Measurements from ENCODE around the gene GPER1. TPM values are rescaled to one million over a fixed set of nuclear protein-coding genes. Genes with fewer than 3 reads are reported as not detected.

The GPER1 gene
- total RNA-seq, 2 experiments from 2014 or later, result not detected

- no peaks in the 10 kb centered on the region for H3K9me3 Mint-ChIP-seq (ENCODE audit: low read depth)
- H3K27ac Mint-ChIP-seq, result no peak overlapping the region
- intact Hi-C loops (cut with DNase I, micrococcal nuclease), result no loop called here
- CTCF ChIA-PET, result no interaction called here
- no peak overlapping the region for H3K4me3 Mint-ChIP-seq
- DNase-seq, result no peak
- peaks cover 21% of the 10 kb centered on the region for H3K4me1 Mint-ChIP-seq
- no peak for ATAC-seq
- no peaks in the 10 kb centered on the region for H3K27me3 Mint-ChIP-seq
- peaks cover 15% of the 10 kb centered on the region for H3K36me3 Mint-ChIP-seq (ENCODE audit: low read depth)
- POLR2A ChIA-PET, result no interaction called here
Observed at GRCh38 chr7:1100834-1101562, 13.1 kb downstream of the GPER1 start.

GRCh38 chr7:1101563-1102431 lies 13.9 kb downstream of the GPER1 start:
- H3K9me3 Mint-ChIP-seq (ENCODE audit: low read depth), result no peaks in the 10 kb centered on the region
- POLR2A ChIA-PET, result no interaction called here
- H3K4me1 Mint-ChIP-seq, result peaks cover 24% of the 10 kb centered on the region
- ATAC-seq (no peak), DNase-seq (no peak)
- H3K27me3 Mint-ChIP-seq, result no peaks in the 10 kb centered on the region
- intact Hi-C loops (cut with DNase I, micrococcal nuclease), result no loop called here
- H3K36me3 Mint-ChIP-seq (ENCODE audit: low read depth), result peaks cover 15% of the 10 kb centered on the region
- no peak overlapping the region for H3K4me3 Mint-ChIP-seq
- CTCF ChIA-PET, result interaction anchor here (0.7 to 1.3 kb wide), 2 partner anchors 75 to 80 kb away, joined by 3 to 4 read pairs; no protein-coding TSS in a partner anchor
- H3K27ac Mint-ChIP-seq, result peak overlapping the region; percentile 35

- peak; percentile 84 for ATAC-seq
- Mint-ChIP-seq H3K4me3 (no peak overlapping the region), H3K9me3 (ENCODE audit: low read depth) (no peaks in the 10 kb centered on the region), H3K36me3 (ENCODE audit: low read depth) (peaks cover 7% of the 10 kb centered on the region), H3K4me1 (peaks cover 24% of the 10 kb centered on the region), H3K27me3 (no peaks in the 10 kb centered on the region), H3K27ac (peak overlapping the region; percentile 23)
- ChIA-PET POLR2A (no interaction called here), CTCF (interaction anchor here (1.3 to 1.6 kb wide), 2 partner anchors 74 to 110 kb away, joined by 3 to 4 read pairs; no protein-coding TSS in a partner anchor)
- intact Hi-C loops (cut with DNase I, micrococcal nuclease), result loop anchor here in 1 of 2 experiments (1.0 kb wide), 1 partner anchor 35 kb away; a partner anchor contains a TSS
- peak; percentile 61 for DNase-seq
Observed at GRCh38 chr7:1103009-1103788, 15.3 kb downstream of the GPER1 start.

- peaks cover 24% of the 10 kb centered on the region for H3K4me1 Mint-ChIP-seq
- H3K27ac Mint-ChIP-seq, result no peak overlapping the region
- peaks cover 2% of the 10 kb centered on the region for H3K36me3 Mint-ChIP-seq (ENCODE audit: low read depth)
- H3K27me3 Mint-ChIP-seq, result no peaks in the 10 kb centered on the region
- H3K4me3 Mint-ChIP-seq, result no peak overlapping the region
- intact Hi-C loops (cut with DNase I, micrococcal nuclease), result loop anchor here in 1 of 2 experiments (1.0 kb wide), 1 partner anchor 34 kb away; a partner anchor contains a TSS
- ATAC-seq (no peak), DNase-seq (no peak)
- POLR2A ChIA-PET, result no interaction called here
- no peaks in the 10 kb centered on the region for H3K9me3 Mint-ChIP-seq (ENCODE audit: low read depth)
- CTCF ChIA-PET, result interaction anchor here (0.6 to 1.6 kb wide), 2 partner anchors 110 to 122 kb away, joined by 3 to 4 read pairs; no protein-coding TSS in a partner anchor
Observed at GRCh38 chr7:1103789-1104515, 16.0 kb downstream of the GPER1 start.

GRCh38 chr7:1104516-1105179 lies 16.7 kb downstream of the GPER1 start:
- no peak overlapping the region for H3K4me3 Mint-ChIP-seq

GRCh38 chr7:1105189-1105588 lies 17.3 kb downstream of the GPER1 start:
- CTCF ChIA-PET, result interaction anchor here (1.6 kb wide), 1 partner anchor 112 kb away, joined by 4 read pairs; no protein-coding TSS in a partner anchor
- no peak overlapping the region for H3K27ac Mint-ChIP-seq
- POLR2A ChIA-PET, result no interaction called here
- H3K4me3 Mint-ChIP-seq, result no peak overlapping the region
- peaks cover 24% of the 10 kb centered on the region for H3K4me1 Mint-ChIP-seq
- H3K9me3 Mint-ChIP-seq (ENCODE audit: low read depth), result no peaks in the 10 kb centered on the region
- no peak for ATAC-seq
- DNase-seq, result no peak
- H3K27me3 Mint-ChIP-seq, result no peaks in the 10 kb centered on the region
- intact Hi-C loops (cut with DNase I, micrococcal nuclease), result no loop called here
- H3K36me3 Mint-ChIP-seq (ENCODE audit: low read depth), result no peaks in the 10 kb centered on the region

More at GRCh38 chr7:1104516-1105179, 16.7 kb downstream of the GPER1 start:
- no peak for ATAC-seq
- ChIA-PET POLR2A (no interaction called here), CTCF (interaction anchor here (0.6 to 1.6 kb wide), 2 partner anchors 111 to 123 kb away, joined by 3 to 4 read pairs; no protein-coding TSS in a partner anchor)
- no peak for DNase-seq
- Mint-ChIP-seq H3K27me3 (no peaks in the 10 kb centered on the region), H3K27ac (no peak overlapping the region), H3K4me1 (peaks cover 24% of the 10 kb centered on the region), H3K9me3 (ENCODE audit: low read depth) (no peaks in the 10 kb centered on the region), H3K36me3 (ENCODE audit: low read depth) (peaks cover under 1% of the 10 kb centered on the region)
- intact Hi-C loops (cut with DNase I, micrococcal nuclease), result no loop called here

- H3K27ac Mint-ChIP-seq, result no peak overlapping the region
- POLR2A ChIA-PET, result no interaction called here
- DNase-seq, result no peak
- H3K4me3 Mint-ChIP-seq, result no peak overlapping the region
- intact Hi-C loops (cut with DNase I, micrococcal nuclease), result no loop called here
- H3K27me3 Mint-ChIP-seq, result no peaks in the 10 kb centered on the region
- peaks cover 24% of the 10 kb centered on the region for H3K4me1 Mint-ChIP-seq
- no peaks in the 10 kb centered on the region for H3K9me3 Mint-ChIP-seq (ENCODE audit: low read depth)
- no peak for ATAC-seq
- CTCF ChIA-PET, result interaction anchor here (0.6 to 0.9 kb wide), 2 partner anchors 20 to 70 kb away, joined by 3 read pairs; no protein-coding TSS in a partner anchor
- H3K36me3 Mint-ChIP-seq (ENCODE audit: low read depth), result no peaks in the 10 kb centered on the region
Observed at GRCh38 chr7:1106063-1106792, 18.3 kb downstream of the GPER1 start.

- H3K36me3 Mint-ChIP-seq (ENCODE audit: low read depth), result no peaks in the 10 kb centered on the region
- ATAC-seq (no peak), DNase-seq (no peak)
- H3K27me3 Mint-ChIP-seq, result no peaks in the 10 kb centered on the region
- peaks cover 24% of the 10 kb centered on the region for H3K4me1 Mint-ChIP-seq
- no peak overlapping the region for H3K4me3 Mint-ChIP-seq
- intact Hi-C loops (cut with DNase I, micrococcal nuclease), result no loop called here
- H3K27ac Mint-ChIP-seq, result no peak overlapping the region
- H3K9me3 Mint-ChIP-seq (ENCODE audit: low read depth), result no peaks in the 10 kb centered on the region
- ChIA-PET POLR2A (no interaction called here), CTCF (interaction anchor here (0.9 kb wide), 1 partner anchor 70 kb away, joined by 3 read pairs; no protein-coding TSS in a partner anchor)
Observed at GRCh38 chr7:1106793-1107421, 19.0 kb downstream of the GPER1 start.

GRCh38 chr7:1108264-1108920 lies 20.5 kb downstream of the GPER1 start:
- ChIA-PET POLR2A (interaction anchor here (0.6 kb wide), 1 partner anchor 31 kb away, joined by 6 read pairs; no protein-coding TSS in a partner anchor), CTCF (no interaction called here)
- intact Hi-C loops (cut with DNase I, micrococcal nuclease), result no loop called here
- DNase-seq (no peak), ATAC-seq (no peak)
- H3K9me3 Mint-ChIP-seq (ENCODE audit: low read depth), result no peaks in the 10 kb centered on the region
- no peaks in the 10 kb centered on the region for H3K27me3 Mint-ChIP-seq
- peaks cover 3% of the 10 kb centered on the region for H3K36me3 Mint-ChIP-seq (ENCODE audit: low read depth)
- H3K4me3 Mint-ChIP-seq, result no peak overlapping the region
- peaks cover 20% of the 10 kb centered on the region for H3K4me1 Mint-ChIP-seq
- H3K27ac Mint-ChIP-seq, result no peak overlapping the region
